ENCODE measurements around the gene ABHD2.
A peak's percentile ranks its signal among the peaks of the same experiment; 100 is the strongest.

Gene ABHD2

GRCh38 chr15:89052474-89052873, 35.8 kb upstream of the ABHD2 start:
- Histone ChIP-seq H3K36me3 (ENCODE audit: control insufficient read depth, low read length) (no peaks in the 10 kb centered on the region), H3K4me2 (ENCODE audit: low read length) (no peak overlapping the region), H3K79me2 (ENCODE audit: control insufficient read depth, low read length) (no peaks in the 10 kb centered on the region), H3F3A (ENCODE audit: control insufficient read depth, insufficient read depth) (no peaks in the 10 kb centered on the region), H3K4me1 (ENCODE audit: control insufficient read depth, low read length) (no peaks in the 10 kb centered on the region), H3K27ac (ENCODE audit: low read depth, low read length) (no peak overlapping the region), H3K4me3 (ENCODE audit: low read length) (no peak overlapping the region), H3K27me3 (ENCODE audit: control insufficient read depth, low read length) (no peaks in the 10 kb centered on the region), H4K20me1 (ENCODE audit: control insufficient read depth, insufficient read depth, low read depth, low read length) (no peaks in the 10 kb centered on the region), H3K9me2 (replicated peaks; ENCODE audit: control insufficient read depth, low read length) (no peaks in the 10 kb centered on the region), H3K9me3 (ENCODE audit: control insufficient read depth, insufficient read depth, low read length) (no peaks in the 10 kb centered on the region)
- TF ChIP-seq EZH2phosphoT487 (IDR thresholded peaks at IDR 0.05; ENCODE audit: borderline replicate concordance, low read length): no peak
- TF ChIP-seq CTCF (IDR thresholded peaks at IDR 0.05; ENCODE audit: low read depth, low read length, poor library complexity, severe bottlenecking): no peak

- Histone ChIP-seq H3K79me2 (ENCODE audit: control insufficient read depth, low read length) (no peaks in the 10 kb centered on the region), H3F3A (ENCODE audit: control insufficient read depth, insufficient read depth) (no peaks in the 10 kb centered on the region), H4K20me1 (ENCODE audit: control insufficient read depth, insufficient read depth, low read depth, low read length) (no peaks in the 10 kb centered on the region), H3K27ac (ENCODE audit: low read depth, low read length) (no peak overlapping the region), H3K9me2 (replicated peaks; ENCODE audit: control insufficient read depth, low read length) (no peaks in the 10 kb centered on the region), H3K4me1 (ENCODE audit: control insufficient read depth, low read length) (no peaks in the 10 kb centered on the region), H3K4me2 (ENCODE audit: low read length) (no peak overlapping the region), H3K4me3 (ENCODE audit: low read length) (no peak overlapping the region), H3K9me3 (ENCODE audit: control insufficient read depth, insufficient read depth, low read length) (no peaks in the 10 kb centered on the region), H3K27me3 (ENCODE audit: control insufficient read depth, low read length) (peaks cover 9% of the 10 kb centered on the region), H3K36me3 (ENCODE audit: control insufficient read depth, low read length) (no peaks in the 10 kb centered on the region)
- no peak for TF ChIP-seq CTCF (IDR thresholded peaks at IDR 0.05; ENCODE audit: low read depth, low read length, poor library complexity, severe bottlenecking)
- no peak for TF ChIP-seq EZH2phosphoT487 (IDR thresholded peaks at IDR 0.05; ENCODE audit: borderline replicate concordance, low read length)
Observed at GRCh38 chr15:89054873-89055272, 33.4 kb upstream of the ABHD2 start.

DNA sequence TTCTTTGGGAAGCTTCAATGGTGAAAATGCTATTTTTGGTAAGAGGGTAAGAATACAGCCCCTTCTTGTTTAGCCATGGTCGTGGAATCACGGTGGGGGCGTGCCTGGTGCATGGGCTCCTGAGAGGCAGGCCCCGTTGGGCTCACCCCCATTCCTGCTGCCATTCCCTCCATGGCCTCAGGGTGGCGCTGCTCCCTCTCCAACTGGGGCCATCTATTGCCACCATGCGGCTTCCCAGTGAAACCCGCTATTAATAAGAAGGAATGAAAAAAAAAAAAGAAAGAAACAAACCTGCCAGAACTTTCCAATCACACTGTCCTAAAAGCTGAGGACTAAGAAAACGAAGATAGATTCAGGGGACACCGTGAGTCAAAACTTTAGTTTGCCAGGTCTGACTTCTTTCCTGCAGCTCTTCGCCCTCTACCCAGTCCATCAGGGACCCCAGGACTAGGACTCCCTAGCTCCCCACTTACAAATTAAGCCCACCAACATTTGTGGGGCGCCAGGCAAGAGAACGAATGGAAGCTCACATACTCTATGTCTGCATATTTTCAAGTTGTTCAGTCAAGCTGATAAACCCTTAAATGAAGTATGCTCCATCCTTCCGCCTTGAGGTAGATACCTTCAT, 30.6 kb upstream of the ABHD2 start:
- TF ChIP-seq CTCF (IDR thresholded peaks at IDR 0.05; ENCODE audit: low read depth, low read length, poor library complexity, severe bottlenecking) (peak; percentile 98), EZH2phosphoT487 (IDR thresholded peaks at IDR 0.05; ENCODE audit: borderline replicate concordance, low read length) (no peak)
- H3K36me3 ChIP-seq (ENCODE audit: control insufficient read depth, low read length): no peaks in the 10 kb centered on the region
- H3K9me2 ChIP-seq (replicated peaks; ENCODE audit: control insufficient read depth, low read length): no peaks in the 10 kb centered on the region
- H3K9me3 ChIP-seq (ENCODE audit: control insufficient read depth, insufficient read depth, low read length): no peaks in the 10 kb centered on the region
- no peak overlapping the region for H3K4me2 ChIP-seq (ENCODE audit: low read length)
- H3K27me3 ChIP-seq (ENCODE audit: control insufficient read depth, low read length): peaks cover 9% of the 10 kb centered on the region
- no peaks in the 10 kb centered on the region for H3F3A ChIP-seq (ENCODE audit: control insufficient read depth, insufficient read depth)
- H3K4me1 ChIP-seq (ENCODE audit: control insufficient read depth, low read length): no peaks in the 10 kb centered on the region
- no peak overlapping the region for H3K4me3 ChIP-seq (ENCODE audit: low read length)
- H3K27ac ChIP-seq (ENCODE audit: low read depth, low read length): no peak overlapping the region
- H3K79me2 ChIP-seq (ENCODE audit: control insufficient read depth, low read length): no peaks in the 10 kb centered on the region
- H4K20me1 ChIP-seq (ENCODE audit: control insufficient read depth, insufficient read depth, low read depth, low read length): no peaks in the 10 kb centered on the region

Data from DOHH2 (cell line).